ENCODE measurements around the gene NOXRED1.
"Not testable (repeated sequence)": the region's sequence is repeated elsewhere in the genome, so short reads cannot be mapped to it uniquely, and the experiment has no call there.

The NOXRED1 gene, protein sequence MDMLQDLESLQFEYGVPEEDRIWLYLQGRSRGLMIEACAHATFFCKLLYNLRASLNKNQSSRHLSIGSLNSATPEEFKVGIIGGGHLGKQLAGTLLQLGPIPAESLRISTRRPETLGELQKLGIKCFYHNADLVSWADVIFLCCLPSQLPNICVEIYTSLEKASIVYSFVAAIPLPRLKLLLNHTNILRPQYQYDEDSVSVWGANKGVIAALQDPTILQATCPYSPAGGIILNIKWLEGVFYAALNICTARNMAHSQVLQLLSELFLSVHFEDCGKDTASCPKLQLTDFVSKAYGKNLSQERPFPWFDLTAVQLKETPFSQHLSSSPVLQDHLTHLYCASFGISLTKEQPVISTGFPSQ

DNA sequence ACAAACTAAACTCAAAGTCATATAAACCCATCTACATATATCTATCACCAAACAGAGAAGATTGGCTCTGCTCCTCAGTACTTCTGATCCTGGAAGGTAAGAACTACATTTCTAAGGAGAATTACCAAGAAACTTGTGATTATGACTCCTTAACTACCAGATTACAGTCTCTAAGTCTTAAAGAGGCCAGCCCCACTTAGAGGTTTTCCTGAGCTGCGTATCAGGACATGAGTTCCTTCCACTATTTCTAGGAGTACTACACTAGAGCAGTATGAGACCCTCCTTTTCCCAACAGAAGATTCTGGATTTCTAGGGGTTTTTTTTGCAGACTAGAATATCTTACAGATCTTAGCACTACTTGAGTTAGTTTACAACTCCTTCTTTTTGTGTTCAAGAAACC, at the start of gene NOXRED1:
TSS of gene NOXRED1 (minus strand) at position 101 of the 400 bp plus-strand sequence. CDS start 634 bp downstream, outside the sequence.
- no peak for DNase-seq (ENCODE audit: low spot score)

DNA sequence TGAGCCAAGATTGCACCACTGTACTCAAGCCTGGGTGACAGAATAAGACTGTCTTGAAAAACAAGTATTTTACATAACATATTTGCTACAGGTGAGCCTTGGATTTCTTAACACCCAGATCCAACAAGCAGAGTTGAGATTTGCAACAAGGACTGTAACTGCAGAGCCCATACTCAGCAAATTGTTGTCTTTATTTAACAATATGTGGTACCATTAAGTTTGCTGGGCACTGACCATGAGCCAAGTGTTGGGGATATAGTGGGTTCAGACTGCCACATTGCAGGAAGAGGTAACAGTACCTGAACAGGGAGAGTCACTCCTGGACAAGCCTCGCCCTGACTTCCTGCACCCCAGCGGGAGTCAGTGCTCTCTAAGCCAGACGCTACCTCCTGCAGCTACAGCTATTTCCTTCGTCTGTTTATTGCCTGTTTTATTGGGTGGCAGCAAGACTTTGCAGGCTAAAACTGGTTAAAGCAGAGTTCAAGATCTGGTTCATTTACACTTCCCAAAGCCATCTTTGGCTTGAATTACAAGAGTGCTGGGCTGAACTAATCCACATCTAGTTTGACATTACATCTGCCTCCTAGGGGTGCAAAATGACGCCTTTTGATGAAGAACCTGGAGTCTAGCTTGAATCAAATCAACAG, 47.0 kb upstream of the NOXRED1 start:
- no peak for DNase-seq (ENCODE audit: low spot score)

DNA sequence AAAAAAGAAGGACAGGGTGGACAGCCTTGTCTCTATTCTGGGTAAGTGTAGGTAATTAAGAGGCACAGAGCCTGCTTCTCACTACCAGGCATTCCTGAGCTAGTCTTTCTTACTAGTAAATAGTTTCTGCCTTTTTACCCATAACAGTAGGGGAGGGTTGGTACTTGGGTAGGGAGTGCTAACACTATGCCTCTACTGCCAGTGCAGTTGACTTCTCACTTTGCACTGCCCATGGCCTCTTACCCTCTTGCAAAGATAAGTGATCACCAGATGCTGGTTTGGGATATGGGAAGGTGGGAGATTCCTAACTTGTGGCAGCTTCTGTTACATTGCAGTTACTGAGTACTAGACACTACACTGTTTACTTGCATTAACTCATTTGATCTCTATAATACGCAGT, 46.2 kb upstream of the NOXRED1 start:
- no peak for DNase-seq (ENCODE audit: low spot score)

DNA sequence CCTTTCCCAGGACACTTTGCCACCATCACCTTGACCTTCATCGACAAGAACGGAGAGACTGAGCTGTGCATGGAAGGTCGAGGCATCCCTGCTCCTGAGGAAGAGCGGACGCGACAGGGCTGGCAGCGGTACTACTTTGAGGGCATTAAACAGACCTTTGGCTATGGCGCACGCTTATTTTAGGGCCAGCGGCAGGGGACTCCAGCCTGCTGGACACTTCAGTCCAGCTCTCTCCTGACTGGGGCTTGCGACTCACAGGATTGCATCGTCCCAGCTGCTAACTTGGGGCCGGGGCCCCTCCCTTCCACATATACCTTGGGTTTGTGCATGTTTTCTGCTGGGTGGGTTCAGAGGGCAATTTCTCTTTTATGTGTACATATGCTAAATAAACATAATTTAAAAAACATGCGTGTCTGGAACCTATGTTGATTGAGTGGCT, 45.8 kb upstream of the NOXRED1 start:
- DNase-seq (ENCODE audit: low spot score), result no peak

DNA sequence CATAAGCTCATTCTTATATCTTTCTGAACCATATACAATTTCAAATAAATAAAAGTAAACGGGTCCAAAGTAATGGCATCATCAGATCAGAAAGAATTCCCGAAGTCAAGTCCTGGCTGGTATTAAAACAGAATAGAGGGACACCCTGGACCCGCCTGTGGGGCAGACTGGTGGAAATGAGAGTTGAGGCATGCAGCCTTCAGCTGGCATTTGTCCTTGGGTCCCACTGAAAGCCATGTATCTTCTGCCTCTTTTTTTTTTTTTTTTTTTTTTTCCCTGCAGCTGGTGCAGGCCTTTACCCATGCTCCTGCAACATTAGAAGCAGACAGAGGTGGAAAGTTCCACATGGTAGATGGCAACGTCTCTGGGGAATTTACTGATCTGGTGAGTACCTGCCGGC, 44.5 kb upstream of the NOXRED1 start:
- no peak for DNase-seq (ENCODE audit: low spot score)

DNA sequence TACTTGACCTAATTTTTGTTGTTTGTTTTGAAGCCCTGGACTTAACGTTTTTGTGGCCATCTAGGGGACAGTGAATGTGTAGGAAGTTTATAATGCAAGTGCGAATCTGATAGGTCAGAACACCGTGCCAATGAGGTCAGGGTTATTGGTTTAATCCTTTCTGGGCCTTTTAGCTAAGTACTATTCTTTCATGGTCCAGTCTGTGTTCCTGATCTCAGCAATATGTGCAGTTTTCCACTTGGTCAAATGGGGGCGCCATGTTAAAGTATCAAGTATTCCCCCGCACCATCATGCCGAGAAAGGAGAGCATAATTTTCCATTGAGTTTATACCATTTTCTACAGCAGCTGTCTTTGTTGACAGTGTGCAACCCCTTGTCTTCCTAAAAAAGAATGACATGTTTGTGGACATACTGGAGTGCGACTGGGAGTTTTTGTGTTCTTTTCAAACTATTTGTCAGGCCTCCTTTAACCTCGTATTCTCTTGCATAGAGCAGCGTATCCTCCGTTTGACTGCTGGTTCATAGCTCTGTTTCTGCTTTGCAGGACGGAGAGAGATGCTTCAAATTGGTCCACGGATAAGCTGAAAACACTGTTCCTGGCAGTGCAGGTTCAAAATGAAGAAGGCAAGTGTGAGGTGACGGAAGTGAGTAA, 35.9 kb upstream of the NOXRED1 start:
- peak; percentile 88 for DNase-seq (ENCODE audit: low spot score)

DNA sequence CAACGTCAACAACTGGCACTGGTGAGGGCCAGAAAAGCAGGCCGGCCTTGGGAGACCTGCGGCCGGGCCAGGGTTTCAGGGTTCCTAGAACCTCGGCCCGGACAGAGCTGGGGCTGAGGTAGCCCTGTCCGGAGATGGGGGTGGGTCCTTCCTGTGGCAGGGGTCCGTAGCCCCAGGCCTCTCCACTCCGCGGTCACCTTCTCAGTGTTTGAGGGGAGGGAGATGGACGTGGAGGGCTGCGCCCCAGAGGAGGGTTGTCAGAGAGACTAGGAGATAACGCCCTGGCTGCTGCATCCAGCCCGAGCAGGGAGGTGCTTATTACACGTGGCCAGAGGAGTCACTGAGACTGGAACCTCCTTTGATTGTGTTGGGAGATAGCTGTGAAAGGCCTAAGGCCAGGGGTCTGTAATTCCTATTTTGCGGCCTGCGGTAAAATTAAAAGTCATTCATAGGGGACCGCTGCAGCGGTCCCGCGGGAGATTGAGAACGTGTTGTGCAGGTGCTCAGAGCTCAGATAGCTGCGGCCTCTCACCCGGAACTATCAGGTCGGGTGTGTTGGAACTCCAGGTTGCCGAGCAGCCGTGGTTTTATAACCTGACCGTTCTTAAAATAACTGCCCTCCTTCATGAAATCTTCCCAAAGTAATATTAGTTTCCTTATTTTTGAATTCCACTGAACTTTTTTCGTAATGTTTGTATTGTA, 35.1 kb upstream of the NOXRED1 start:
- DNase-seq (ENCODE audit: low spot score), result peak; percentile 83

DNA sequence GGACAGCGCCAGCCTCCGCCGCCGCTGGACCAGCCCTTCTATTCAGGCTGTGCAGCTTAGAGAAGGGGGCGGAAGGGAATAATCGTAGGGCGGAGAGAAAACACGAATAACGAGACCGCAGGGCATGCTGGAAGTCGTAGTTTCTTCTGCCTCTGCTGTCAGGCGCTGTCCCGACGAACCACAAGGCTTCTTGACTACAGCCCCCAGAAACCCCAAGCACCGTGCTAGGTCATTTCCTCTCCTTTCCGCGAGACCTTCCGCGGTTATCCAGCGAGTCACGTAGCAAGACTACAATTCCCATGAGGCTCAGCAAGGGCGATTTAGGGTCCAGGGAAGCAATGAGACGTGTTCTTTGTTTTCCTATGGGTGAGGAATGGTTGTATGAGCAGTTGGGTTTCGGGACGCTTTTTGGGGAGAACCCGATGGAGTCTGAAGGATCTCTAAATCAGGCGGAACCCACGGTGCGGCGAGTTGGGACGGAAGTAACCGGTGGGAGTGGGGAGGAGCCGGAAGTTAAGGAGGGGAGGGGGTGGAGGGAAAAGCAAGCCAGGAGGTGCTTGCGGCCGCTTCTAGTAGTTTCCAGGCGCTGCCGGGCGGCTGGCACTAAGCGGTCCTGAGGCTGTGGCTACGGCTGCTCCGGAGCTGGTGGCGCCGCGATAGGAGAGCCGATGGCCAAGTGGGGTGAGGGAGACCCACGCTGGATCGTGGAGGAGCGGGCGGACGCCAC, 34.4 kb upstream of the NOXRED1 start, which contains the start of the genes AHSA1 and VIPAS39:
TSS of gene AHSA1 (plus strand) at position 572 of the 727 bp plus-strand sequence. CDS start at position 669, 97 bp downstream.
TSS of gene VIPAS39 (minus strand) at position 80 of the 727 bp plus-strand sequence. CDS start 3,499 bp downstream, outside the sequence.
- DNase-seq (ENCODE audit: low spot score), result peak; percentile 99

DNA sequence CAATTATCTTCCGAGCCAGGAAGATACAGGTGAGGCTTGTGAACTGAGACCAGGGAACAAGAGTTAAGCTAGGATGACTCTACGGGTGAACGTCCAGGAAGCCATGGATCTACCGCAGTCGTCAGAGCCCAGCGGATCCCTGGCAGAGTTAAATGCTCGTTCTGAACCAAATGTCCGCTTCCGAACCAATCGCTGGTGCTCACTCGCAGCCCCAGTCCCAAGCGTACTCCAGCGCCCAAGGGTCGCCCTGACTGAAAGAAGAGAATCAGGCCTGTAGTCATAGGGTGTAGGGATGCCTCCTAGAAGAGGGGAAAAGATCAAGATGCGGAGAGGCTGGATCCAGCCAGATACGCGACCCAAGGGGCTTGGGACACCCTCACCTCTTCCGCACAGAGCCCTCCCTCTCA, 33.8 kb upstream of the NOXRED1 start:
- DNase-seq (ENCODE audit: low spot score), result no peak

DNA sequence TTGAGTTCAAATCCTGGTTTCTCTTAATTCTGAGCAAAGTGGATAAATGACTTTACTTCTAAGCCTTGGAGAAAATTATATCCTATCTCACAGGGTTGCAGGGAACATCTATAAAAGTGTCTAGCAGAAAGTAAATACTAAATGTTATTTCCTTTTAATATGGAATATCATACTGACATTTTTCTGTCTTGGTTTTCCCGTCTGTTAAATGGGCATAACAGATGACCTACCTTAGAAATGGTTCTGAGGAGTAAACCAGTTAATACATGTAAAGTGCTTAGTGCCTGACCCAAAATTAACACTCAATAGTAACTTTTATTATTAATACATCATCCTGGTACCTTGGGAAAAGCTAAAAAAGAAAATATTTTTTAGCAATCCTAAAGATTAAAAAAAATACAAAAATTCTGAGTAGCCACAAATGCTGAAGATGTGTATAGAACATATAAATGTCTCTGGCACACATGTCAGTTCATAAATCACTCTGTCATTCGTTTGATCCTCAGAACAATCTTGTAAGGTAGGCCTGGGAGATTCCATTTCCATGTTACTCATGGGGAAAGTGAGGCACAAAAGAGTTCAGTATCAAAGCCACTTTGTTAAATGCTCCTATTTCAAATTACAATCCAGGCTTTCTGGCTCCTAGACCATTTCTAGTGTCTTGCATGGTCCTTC, 32.8 kb upstream of the NOXRED1 start:
- no peak for DNase-seq (ENCODE audit: low spot score)

DNA sequence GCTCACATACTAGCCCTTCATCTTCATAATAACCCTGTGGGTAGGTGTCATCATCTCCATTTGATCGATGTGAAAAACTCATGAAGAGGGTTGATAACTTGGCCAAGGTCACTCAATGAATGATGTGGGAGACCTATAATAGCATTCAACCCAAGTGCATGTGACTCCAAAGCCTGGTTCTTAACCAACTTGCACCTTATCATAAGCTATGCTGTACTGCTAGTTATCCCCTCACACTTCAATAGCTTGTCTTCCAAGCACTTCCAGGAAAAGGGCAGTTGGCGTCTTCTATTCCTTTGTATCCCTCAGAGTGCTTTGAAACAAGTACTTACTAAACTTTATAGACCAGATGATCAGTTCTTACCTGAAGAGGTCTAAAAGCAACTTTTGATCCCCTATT, 18.9 kb upstream of the NOXRED1 start:
- DNase-seq (ENCODE audit: low spot score), result no peak

DNA sequence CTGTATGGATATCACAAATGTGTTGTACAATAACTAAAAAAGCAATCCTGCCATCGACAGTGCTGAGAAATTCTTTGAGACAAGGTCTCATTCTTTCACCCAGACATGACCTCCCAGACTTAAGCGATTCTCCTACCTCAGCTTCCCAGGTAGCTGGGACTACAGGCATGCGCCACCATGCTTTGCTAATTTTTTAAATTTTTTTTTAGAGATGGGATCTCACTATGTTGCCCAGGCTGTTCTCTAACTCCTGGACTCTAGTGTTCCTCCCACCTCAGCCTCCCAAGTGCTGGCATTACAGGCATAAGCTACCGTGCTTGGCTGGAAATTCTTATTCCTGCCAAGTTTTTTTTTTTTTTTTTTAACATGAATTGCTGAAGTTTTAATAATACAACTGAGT, 16.5 kb upstream of the NOXRED1 start:
- no peak for DNase-seq (ENCODE audit: low spot score)

DNA sequence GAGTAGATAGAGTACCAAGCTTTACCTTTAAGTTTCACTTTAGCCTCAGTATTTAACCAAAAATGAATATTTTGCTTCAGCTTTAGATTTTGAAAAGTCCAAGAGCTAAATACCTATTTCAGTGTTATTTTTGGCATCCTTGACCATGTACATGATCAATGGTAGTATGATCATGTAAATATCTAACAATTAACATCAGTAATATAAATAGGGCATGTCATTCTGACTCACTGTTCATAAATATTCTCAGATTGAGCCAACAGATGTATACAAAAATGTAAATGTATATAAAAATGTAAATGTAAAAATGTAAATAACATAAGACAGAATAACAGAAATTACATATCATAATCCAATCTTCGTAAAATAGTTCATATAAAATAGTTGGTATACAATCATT, 15.3 kb upstream of the NOXRED1 start:
- DNase-seq (ENCODE audit: low spot score), result no peak

DNA sequence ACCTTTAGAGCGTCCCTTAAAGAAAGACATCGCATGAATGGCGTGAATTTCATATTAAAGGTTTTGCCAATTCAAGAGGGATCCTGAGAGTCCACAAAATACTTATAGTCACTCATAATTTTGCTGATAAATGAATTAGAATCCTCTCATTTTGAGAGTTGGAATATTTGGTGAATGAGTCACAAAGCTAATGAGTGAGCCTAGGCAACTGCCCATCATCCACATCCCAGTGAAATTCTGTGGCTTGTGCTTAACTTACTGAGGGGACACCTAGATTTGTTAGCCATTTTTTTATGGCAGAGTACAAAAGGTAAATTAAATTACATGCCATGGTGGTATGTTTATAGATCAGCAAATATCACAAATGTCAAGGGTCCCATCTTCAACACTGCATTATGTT, 12.7 kb upstream of the NOXRED1 start:
- no peak for DNase-seq (ENCODE audit: low spot score)

DNA sequence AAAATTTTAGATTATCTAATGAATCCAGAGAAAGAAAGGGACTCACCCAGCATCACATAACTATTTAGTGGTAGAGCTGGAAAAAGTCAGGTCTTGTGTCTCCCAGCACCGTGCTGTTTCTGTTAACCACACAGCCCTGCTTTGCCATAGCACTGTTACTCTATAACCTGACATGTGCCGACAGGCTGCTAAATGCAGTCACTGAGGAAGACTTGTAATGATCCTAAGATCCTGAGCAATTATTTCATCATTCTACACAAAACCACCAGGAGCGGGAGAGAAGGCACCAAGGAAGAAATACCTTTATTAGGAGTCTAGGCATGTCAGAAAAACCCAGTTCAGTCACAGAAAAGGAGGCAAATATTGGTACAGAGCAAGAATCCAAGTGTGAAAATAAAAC, 3.1 kb upstream of the NOXRED1 start:
- DNase-seq (ENCODE audit: low spot score), result no peak

DNA sequence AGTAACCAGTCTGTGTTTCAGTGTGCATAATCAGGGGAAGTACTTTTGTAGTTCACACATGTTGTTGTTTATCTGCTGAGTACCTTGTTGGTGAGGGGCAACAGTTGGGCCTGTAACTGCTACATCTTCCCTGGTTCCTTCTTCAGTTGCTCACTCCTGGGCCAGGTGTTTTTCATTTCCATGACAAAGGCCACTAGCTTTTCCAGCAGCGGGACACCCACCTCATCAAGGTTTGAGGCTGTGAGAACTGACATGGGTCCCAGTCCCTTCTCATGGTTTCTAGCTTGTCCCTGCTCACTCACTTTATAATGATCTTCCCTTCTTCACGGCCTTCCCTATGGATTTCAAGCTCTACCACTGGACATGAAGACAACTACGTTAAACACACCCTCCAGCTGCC, 1.5 kb upstream of the NOXRED1 start:
- DNase-seq (ENCODE audit: low spot score), result no peak

DNA sequence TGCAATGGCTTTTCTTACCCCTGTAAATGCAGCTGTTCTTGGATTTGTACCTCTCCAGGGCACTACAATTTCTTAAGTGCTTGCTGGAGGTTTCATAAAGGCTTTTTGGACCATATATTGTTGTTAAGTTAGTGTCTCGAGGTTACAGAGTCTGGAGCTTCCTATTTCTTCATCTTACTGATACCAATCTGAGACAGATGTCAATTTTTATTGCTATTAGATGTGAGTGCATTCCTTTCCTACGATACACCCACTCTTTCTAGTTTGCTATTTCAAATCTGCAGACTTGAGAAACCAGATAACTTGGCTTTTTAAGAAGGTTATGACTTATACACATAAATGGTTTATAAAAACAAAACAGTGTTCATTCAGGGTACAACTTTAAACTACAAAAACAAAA, 2.1 kb downstream of the NOXRED1 start:
- no peak for DNase-seq (ENCODE audit: low spot score)

DNA sequence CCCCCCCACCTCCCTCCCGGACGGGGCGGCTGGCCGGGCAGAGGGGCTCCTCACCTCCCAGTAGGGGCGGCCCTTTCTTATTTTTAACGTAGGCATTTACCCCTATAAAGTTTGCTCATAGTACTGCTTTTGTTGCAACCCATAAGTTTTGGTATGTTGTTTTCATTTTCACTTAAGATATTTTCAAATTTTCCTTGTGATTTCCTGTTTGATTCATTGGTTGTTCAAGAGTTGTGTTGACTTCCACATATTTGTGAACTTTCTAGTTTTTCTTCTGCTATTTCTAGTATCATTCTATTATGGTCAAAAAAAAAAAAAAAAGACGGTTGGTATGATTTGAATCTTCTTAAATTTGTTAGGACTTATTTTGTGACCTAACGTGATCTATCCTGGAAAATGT, 6.5 kb downstream of the NOXRED1 start:
- DNase-seq (ENCODE audit: low spot score), result no peak

DNA sequence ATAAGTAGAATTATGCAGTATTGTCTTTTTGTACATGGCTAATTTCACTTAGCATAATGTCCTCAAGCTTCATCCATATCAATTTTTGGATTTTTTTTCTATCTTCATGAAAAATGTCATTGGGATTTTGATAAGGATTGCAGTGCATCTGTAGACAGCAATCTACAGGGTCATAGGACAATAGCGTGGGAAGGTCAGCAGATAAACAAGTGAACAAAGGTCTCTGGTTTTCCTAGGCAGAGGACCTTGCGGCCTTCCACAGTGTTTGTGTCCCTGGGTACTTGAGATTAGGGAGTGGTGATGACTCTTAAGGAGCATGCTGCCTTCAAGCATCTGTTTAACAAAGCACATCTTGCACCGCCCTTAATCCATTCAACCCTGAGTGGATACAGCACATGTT, 7.2 kb downstream of the NOXRED1 start:
- not testable (repeated sequence) for DNase-seq (ENCODE audit: low spot score)

DNA sequence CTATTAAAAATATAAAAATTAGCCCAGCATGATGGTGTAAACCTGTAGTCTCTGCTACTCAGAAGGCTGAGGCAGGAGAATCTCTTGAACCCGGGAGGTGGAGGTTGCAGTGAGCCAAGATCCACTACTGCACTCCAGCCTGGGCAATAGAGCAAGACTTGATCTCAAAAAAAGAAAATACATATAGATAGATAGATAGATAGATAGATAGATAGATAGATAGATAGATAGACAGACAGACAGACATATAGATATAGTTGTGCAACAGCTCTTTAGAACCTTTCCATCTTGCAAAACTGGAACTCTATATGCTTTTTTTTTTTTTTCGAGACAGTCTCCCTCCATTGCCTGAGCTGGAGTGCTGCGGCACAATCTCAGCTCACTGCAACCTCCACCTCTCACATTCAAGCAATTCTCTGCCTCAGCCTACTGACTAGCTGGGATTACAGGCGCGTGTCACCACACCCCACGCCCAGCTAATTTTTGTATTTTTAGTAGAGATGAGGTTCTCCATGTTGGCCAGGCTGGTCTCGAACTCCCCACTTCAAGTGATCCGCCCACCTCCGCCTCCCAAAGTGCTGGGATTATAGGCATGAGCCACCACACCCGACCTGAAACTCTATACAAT, 7.8 kb downstream of the NOXRED1 start:
- DNase-seq (ENCODE audit: low spot score), result not testable (repeated sequence)
